GM19455 (cell line): ENCODE measurements around the gene PBXIP1.

ENCODE experiments used
- ATAC-seq: cut with Tn5 transposase; IDR thresholded peaks from one replicate; pipeline ENCODE4 v1.9.1; 2021; ENCODE audit not compliant: unreplicated experiment

Gene PBXIP1

DNA sequence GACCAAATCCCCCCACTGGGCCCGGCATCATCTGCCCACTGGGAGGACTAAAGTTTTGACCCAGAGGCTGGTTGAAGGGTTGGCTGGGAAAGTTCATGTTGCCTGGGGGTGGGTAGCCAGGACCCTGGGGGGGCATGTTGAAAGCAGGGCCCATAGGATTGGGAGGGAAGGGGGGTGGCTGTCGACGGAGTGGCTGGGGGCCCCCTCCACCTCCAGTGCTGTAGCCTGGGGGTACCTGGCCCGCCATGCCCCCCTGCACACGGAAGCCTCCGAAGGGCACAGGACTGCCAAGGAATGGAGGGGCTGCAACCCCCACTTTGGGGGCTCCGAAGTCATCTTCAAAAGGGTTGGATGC is 3.5 kb upstream of the PBXIP1 start:
- no peak for ATAC-seq

GRCh38 chr1:154958681-154959425 is 3.0 kb upstream of the PBXIP1 start:
- no peak for ATAC-seq

GRCh38 chr1:154958036-154958435 is 2.1 kb upstream of the PBXIP1 start:
- ATAC-seq = no peak

DNA sequence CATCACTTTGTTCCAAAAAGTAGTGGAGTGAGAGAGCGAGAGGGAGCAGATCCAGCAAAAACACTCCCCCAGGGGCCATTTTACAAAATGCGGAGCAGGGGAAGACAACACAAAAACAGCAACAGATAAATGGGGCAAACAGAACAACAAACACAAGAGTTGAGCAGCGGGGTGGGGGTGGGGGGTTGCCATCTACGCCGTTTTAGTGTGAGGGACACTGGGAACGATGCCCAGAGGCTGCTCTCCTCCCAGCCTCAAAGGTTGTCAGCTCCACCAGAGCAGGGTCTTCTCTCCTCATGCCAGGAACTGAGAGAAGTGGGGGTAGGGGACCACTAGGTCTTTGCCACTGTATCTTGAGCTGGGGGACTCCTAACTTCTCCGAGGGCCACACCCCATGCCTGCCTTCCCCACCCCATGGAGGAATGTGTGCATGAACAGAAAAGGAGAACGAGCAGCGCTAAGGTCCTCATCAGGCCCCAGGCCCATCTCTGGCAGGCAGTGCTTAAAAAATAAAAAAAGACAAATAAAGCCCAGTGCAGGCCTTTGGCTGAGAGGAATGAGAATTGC is 1.3 kb upstream of the PBXIP1 start:
- no peak for ATAC-seq

DNA sequence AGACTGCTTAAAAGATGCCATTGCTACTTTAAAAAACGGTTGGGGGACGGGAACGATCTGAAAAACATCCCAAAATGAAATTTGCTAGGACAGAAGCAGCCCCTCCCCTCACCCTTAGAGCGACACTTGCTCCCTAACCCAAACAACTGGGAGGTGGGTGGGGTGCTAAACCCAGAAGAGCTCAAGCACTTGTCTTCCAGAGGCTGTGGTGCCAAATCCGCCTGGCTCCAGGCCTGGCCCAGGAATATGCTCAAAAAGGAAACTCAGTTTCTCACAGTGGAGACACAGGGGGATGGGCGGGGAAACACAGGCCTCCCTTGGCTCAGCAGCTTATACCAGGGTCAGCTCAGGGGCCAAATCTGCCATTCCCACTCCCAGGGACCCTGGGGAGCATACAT is 644 bp upstream of the PBXIP1 start:
- ATAC-seq = no peak

DNA sequence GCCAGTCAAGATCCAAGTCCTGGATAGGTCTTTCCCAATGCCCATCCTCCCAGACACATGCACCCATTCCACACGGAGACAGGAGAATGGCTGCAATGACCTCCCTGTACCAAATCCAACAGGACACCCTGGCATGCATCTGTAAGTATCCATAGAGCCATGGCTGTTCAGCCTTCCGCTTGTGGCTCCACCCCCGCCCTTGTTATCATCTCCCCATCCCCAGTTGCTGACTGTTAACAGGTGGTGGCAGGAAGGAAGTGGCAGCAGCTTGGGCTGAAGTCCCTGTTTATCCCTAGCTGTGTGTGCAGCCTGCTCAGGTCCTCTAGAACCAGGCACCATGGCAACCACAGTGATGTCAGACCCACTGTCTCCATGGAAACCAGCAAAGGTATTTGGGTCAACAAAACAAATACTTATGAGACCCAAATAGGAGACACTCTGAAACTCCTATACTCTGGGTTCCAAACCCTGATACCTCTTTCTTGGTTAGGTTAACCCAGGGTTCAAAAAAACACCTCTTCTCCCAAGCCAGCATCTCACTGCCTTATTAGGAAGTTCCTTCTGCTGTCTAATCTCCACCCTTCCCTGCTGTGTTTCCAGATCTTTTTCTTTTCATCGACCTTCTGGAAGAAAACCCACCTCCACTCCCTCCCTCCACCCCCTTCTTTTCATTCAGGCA is 721 bp downstream of the PBXIP1 start:
- ATAC-seq = no peak

DNA sequence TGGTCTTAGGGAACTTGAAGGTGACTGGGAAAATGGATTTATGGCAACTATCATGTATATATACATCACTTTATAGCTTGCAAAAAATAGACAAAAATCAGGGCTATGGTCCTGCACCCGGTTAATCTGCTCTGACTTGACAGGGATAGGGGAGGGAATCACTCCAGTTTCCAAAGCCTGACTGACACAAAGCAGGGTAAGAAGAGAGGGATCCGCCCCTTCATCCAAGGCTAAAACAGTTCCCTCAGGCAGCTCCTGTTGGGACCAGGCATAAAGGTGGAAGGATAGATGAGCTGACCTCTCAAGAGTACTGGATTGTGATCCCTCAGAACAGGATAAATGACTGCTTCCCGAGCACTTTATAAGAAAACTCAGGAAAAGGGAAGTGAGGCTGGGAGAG is 1.4 kb downstream of the PBXIP1 start:
- ATAC-seq = no peak

DNA sequence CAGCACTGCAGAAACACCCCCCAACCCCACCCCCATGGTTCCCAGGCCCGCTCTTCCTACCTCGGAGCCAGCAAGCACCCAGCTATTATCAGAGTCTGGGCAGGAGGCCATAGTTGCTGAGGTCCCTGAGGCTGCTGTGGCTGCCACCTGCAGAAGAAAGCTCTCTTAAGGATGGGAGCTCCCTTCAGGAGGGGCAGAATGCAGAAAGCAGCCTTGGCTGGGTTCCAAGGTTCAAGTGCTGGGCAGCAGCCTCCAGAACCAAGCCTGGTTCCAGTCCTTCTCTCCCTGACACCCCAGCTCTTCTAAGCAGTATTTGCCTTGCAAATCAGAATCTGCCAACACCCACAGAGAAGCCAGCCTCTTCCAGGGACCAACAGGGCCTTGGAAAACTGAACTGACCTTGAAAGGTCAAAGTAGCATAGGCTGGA is 2.3 kb downstream of the PBXIP1 start:
- no peak for ATAC-seq

DNA sequence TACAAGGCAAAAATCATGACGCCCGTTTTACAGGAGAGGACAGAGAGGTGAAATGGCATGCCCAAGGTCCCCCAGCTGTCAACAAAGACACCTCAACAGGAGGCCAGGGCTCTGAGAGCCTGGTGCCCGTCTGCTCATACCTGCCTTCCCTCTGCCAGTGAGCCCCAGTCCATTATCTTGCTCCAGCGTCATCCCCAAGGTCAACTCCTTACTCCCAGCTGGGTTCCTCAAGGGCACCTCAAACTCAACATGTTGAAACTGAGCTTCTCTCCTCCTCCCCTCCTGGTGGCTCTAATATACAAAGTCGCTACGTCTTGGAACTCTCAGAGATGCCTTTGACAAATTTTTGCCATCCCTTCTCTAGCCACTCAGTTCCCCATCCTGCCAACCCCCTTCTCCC is 3.2 kb downstream of the PBXIP1 start:
- no peak for ATAC-seq

- no peak for ATAC-seq
Measured at GRCh38 chr1:154951901-154952657, 3.8 kb downstream of the PBXIP1 start.

GRCh38 chr1:154948079-154948478 is 7.8 kb downstream of the PBXIP1 start:
- no peak for ATAC-seq

GRCh38 chr1:154945962-154946850 is 9.7 kb downstream of the PBXIP1 start:
- no peak for ATAC-seq

GRCh38 chr1:154945160-154945961 is 10.5 kb downstream of the PBXIP1 start:
- no peak for ATAC-seq

- ATAC-seq = no peak
Measured at GRCh38 chr1:154944401-154945159, 11.3 kb downstream of the PBXIP1 start.

- ATAC-seq = no peak
Measured at GRCh38 chr1:154943649-154944400, 12.1 kb downstream of the PBXIP1 start.

- no peak for ATAC-seq
Measured at GRCh38 chr1:154941333-154942013, 14.4 kb downstream of the PBXIP1 start.

GRCh38 chr1:154940651-154941194 is 15.2 kb downstream of the PBXIP1 start:
- no peak for ATAC-seq

DNA sequence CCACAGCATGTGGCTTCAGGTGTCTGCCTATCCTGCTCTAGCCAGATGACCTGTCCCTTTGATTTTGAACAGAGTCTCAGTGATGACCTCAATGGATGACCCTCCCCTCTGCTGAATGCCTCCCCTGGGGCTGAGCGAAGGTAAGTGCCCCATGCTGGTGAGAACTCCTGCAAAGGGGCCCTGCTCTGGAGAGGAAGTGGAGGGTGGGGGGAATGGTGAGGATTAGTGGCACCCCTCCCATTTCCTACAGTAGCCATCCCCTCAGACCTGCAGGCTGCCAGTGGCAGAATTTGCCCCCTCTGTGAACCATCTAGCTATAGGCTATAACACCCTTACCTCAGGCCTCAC is 15.7 kb downstream of the PBXIP1 start:
- no peak for ATAC-seq
